GM03348 (cell line): ENCODE results near the gene NHERF2.

Experiments used
- DNase-seq: peaks from one replicate; pipeline ENCODE4 v3.0.0; 2012; ENCODE audit warnings: low spot score

Gene NHERF2

DNA sequence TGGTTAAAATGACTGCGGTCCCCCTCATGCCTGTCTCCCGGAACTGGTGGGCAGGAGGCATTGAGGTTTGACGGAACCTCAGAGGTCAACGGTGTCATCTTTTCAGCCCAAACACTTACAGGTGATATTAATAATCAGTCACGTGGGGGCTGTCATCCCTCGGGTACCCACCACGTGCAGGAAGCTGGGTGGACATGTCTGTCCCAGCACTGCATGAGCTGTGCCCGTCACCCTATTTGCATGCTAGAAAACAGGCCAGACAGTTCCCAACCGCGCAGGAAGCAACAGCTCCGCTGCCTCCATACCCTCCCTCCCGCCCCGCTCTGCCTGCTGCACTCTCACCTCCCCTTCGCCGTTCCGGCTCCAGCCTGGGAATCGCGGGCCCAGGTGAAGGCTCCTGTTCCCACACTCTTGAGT is 35.6 kb upstream of the NHERF2 start:
- no peak for DNase-seq

DNA sequence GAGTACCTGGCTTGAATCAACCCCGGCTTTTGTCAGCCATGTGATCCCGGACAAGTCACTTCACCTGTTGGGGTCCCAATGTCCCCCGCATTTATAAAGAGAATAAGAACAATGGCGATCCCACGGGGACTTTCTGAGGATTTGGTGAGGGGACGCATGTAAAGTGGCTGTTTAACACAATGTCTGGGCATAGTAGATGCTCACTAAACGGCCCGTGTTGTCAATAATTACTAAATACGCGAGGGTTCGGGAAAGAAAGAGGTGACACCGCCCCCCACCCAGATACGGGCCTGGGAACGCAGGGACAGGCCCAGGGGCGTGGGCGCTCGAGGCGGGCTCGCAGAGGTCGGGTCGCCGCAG is 35.1 kb upstream of the NHERF2 start:
- no peak for DNase-seq

DNA sequence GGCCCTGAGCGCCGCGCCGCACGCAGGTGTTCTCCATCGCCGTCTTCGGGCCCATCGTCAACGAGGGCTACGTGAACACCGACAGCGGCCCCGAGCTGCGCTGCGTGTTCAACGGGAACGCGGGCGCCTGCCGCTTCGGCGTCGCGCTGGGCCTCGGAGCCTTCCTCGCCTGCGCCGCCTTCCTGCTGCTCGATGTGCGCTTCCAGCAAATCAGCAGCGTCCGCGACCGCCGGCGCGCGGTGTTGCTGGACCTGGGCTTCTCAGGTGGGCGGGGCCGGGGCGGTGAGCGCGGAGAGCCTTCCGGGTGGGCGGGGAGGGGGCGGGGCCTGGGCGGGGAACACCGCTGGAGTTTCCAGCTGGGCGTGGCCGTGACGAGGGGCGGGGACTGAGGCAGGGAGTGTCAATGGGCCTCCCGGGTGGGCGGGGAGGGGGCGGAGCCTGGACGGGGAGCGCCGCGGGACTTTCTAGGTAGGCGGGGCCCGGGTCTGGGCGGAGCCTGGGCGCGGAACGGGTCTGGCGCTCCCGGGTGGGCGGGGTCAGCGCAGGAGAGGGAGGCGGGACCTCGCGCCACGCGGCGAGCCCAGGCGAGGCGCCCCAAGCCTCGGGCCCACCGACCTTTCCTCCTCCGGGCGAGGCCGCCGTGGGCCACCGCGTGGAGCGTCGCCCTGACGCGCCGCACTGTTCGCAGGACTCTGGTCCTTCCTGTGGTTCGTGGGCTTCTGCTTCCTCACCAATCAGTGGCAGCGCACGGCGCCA is 34.6 kb upstream of the NHERF2 start:
- peak; percentile 97 for DNase-seq

DNA sequence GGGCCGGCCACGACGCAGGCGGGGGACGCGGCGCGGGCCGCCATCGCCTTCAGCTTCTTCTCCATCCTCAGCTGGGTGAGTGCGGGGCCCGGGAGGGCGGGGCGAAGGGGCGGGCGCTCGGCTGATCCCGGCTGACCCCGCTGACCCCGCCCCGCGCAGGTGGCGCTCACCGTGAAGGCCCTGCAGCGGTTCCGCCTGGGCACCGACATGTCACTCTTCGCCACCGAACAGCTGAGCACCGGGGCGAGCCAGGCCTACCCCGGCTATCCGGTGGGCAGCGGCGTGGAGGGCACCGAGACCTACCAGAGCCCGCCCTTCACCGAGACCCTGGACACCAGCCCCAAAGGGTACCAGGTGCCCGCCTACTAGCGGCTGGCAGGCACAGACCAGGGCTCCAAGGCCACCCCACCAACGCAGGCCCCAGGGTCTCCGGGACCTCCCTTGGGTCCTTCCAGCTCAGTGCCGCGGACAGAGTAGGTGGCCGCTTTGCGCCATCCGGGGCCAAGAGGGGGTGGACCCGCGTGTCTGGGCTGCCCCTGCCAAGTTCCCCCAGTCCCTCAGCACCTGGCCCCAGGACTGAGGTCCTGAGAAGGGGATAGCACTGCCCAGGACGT is 33.9 kb upstream of the NHERF2 start:
- no peak for DNase-seq

DNA sequence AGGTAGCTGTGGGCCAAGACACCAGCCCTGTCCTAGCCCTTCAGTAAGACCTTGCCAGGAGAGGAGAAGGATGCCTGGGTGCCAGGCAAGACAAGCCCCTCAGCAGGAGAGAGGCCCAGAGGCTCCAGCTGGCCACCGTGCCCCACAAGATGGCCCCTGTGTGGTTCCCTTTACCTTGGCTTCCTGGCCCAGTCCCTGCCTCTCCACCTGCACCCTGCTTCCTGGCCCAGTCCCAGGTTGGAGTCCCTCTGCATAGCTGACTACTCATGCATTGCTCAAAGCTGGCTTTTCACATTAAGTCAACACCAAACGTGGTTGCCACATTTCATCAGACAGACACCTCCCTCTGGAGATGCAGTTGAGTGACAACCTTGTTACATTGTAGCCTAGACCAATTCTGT is 33.0 kb upstream of the NHERF2 start:
- DNase-seq = no peak

DNA sequence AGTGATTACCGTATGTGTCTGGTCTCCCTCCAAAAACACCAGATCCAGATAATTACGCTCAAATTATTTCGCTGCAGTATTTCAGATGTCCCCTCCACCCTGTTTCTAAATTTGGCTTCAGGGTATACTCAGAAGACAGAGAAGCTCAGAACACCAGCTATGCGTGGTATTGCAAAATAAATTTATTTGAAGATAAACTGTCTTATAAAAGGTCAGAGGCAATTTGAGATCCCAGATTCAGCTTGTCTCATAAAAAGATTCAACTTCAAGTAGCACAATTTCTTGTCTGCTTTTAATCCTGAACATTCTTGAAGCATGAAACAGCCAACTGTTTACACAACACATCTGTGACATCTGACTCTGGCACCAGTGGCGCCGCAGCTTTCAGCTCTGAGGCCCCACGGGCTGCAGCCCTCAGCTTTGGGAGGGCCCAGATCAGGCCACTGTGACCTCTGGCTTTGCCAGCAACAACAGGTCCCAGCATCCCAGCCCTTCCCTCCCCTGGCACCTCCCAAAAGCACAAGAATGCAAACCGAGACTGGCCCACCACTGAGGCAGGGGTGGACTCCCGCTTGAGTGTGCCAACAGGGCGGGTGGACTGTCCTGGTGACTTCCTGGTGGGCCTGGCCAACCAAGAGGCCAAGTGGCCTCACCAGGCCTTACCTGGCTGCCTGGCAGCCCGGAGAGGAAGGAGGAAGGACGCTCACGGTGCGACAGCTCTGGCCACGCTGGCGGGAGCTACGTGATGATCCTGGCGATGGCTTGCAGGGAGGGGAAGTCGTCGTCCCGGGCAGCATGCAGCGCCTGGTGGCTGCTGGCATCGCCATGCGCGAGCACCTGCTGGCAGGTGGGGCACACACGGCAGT is 29.0 kb upstream of the NHERF2 start:
- peak; percentile 49 for DNase-seq

DNA sequence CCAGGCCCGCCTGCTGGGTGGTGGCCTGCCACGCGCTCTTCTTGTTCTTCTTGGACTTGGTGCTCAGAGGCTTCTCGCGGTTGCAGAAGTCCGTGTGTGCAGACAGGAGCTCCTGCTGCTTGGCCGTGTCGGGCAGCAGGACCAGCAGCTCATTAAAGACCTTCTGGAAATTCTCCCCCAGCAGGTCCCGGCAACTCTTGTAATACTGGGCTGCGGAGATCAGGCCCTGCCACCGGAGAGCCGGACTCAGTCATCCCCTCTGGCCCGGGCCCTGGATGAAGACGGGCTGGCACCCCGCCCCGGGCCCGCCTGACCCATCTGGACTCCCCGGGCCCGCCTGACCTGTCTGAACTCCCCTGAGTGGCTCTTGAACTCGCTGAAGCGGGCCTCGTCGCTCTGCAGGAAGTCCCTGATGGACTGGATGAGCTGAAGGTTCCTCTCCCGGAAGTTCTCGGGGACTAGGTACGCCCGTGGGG is 28.3 kb upstream of the NHERF2 start:
- DNase-seq = no peak

DNA sequence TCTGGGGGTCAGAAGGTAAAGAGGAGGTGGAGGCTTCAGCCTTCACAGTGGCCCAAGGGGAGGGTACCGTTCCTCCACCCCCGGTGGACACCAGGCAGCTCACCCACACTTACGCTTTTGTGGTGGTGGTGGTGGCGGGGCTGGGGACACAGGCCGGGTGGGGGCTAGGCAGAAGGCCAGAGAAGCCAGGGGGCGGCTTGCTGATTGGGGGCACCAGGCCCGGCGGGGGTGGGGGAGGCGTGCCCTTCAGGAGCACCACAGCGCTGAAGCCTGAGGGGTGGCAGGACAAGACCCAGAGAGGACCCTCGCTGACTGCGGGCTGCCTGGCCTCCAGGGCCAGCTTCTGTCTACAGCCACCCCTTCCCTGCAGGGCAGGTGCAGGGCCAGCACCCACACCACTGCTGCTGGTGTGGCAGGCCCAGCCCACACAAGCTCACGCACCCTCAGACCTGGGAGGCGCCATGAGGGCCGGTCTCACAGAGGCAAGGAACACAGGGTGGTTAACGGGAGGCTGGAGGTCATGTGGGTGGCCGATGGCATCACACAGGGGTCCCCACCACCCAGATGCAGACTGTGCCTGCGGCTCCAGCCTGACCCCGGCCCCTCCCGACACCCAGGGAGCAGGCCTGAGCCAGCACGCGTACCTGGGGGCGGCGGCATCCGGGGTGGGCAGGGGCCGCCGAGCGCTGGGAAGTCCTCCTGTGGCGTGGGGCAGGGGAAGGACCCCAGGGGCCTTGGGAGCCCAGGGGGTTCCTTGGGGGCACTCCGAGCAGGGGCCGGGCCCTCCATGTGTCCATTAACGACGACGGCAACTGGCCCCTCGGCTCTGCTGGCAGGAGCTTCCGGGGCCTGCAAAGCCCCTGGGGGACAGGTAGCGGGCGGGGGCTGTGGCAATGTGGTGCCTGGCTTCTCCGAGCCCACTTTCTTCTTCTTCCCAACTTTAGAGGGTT is 27.6 kb upstream of the NHERF2 start:
- no peak for DNase-seq

DNA sequence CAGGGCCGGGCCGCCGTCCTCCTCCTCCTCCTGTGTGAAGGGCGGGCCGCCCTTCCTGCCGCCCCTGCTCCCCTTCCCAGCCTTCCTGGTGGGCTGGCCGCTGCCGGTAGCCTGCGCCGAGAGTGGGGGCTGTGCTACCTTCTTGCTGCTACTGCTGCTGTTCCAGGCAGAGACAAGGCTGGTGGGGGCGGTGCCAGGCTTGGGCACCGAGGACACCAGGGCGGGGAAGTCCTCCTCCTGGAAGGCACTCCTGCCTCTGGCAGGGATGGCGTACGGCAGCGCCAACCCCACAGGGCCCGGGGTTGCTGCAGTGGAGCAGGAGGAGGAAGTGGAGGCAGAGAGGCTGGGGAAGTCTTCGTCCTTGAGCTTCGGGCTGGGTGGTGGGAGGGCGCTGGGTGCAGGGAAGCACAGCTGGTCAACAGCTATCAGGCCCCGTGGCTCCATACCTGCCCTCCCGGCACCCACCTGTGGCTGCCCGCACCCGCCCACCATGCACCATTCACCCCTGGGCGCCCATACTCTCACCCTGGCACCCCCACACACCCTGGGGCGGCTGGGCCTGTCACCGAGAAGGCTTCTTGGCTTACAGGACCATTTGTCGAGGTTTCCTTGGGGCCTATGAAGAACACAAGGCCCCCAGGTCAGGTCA is 26.7 kb upstream of the NHERF2 start:
- no peak for DNase-seq

DNA sequence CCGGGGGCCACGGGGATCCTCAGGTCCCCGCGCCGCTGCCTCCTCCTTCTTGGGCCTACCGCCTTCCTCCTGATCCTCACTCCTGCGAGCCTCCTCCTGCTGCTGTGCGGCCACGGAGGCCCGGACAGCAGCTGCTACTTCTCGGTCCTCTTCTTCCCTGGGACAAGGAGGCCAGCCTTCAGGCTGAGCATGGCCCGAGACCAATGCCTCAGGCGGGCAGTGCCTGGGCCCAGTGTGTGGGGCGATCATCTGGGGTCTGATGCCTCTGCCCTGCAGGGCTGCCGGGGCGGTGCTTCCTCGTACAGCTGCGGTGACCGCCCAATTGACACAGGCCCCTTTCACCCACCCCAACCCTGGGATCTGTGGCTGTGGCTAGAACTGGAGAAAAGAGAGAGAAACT is 25.7 kb upstream of the NHERF2 start:
- no peak for DNase-seq

DNA sequence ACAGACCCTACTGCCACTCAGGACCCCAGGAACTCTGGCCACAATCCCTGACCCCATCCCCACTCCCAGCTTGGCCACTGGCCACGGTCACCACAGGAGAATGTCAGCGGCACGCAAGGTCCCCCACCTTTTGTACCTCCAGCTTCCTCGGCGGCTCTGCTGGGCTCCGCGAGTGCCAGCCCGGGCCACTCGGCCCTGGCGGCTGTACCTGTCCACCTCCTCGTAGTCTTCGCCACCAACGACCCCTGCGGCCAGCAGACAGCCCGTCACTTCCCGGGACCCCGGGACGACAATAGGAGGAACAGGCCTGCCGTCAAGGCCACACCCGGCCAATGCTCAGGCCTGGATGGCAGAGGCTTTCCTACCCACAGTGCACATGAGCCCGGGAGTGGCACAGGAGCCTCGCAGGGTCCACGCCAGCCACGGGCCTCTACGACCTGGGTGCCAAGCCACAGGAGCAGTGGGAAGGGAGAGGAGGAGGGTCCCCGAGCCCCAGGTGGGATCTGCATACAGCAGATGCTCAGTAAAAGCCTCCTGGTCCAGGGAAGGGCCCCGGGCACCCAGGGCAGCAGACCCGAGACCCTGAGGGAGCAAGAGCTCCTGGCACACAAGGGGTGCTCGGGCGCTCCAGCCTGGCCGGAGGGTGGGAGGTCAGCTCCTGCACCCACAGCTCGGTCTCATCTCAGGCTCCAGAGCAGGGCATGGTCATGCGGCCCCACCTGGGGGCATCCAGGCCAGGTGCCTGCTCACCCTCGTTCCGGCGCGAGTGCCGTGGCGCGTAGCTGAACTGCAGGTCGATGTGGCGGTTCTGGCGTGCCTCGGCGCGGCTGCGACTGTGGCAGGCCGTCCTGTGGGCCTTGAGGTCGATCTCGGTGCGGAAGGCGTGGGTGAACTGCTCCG is 25.0 kb upstream of the NHERF2 start:
- no peak for DNase-seq

DNA sequence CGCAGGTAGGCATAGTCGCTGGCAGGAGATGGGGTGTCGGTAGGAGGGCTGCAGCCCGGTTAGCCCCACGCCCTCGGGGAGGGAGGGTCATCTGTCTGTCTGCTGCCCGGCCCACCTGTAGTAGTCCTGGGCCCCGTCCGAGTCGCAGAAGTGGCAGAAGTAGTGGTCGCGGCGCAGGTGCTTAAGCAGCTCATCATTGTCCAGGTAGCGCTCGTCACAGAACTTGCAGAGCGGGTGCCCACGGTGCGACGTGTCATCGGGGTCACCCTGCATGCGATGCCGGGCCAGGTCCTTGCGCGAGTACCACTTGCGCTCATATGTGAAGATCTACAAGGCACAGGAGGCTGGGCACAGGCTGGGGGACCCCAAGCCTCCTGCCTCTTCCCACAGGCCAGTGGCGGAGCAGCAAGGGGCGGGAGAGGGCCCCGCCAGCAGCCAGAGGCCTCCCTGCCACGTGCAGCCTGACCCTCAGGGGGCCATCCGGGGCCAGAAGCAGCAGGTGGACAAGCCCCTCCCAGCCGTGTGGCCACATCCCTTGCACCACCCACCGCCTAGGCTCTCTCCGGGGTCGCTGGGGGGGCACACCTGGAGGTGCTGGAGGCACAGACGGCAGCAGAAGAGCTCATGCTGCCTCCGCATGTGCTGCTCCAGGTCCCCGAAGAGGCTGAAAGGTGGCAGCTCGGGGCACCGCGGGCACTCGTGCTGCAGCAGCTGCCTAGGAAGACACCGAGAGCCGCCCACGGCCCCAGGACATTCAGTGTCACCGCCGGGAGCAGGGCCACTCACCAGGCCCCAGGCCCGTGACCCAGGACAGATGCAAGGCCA is 24.1 kb upstream of the NHERF2 start:
- DNase-seq = no peak

DNA sequence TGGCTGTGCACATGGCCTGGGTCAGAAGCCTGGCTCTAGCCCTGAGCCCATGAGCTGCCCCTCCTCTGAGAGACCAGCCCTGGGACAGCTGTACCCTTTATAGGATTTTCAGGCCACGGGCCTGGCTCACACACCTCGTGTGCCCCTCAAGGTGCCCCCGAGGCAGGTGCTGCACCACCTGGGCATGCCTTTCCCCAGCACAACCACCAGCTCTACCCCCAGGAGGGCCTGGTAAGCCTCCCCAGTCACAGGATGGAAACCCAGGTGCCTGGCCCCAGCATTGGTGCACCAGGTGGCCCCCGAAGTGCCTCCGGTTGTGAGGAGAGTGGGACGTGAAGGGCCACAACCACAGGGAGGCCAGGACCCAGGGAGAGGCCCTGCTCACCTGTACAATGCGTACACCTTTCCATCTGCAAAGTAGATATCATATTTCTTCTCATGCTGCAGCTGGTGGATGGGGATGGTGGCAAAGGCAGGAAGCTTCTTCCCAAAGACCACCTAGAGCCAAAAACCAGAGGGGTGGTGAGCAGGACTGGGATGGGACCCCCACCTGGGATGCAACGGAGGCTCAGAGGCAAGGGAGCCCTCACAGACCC is 23.4 kb upstream of the NHERF2 start:
- DNase-seq = no peak

DNA sequence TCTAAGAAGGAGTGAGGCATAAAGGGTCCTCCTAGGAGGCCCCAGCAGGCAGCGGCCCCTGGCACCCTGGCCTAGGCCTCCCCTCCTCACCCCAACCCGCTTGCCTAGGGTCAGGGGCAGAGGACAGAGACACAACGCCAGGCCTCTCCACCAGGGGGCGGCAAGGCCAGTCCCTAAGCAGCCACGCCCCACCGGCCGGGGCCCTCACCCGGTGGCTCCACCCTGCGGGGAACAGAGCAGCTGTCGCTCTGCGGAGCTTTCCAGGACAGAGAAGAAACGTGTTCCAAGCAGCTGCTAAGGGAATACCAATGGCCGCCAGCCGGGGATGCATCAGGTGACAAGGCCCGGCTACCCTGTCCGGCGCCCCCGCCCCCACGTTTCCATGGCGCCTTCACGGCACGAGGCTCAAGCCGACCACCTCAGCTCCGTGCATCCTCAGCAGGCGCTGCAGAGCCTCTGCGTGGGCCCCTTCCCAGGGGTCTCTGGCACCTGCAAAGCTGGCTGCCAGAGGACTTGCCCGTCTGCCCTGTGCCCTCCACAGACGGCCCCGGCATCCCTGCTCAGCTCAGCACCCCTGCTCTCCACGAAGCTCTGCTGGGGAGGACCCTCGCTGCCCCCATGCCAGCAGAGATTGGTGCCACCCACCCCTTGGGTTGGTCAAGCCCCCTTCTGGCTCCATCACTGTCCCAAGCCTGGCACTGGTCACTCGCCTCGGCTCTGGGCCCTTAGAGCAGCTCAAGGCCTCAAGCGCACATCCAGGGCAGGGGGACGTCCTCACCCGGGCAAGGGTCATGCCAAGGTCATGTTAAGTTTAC is 22.7 kb upstream of the NHERF2 start:
- DNase-seq = peak; percentile 94

DNA sequence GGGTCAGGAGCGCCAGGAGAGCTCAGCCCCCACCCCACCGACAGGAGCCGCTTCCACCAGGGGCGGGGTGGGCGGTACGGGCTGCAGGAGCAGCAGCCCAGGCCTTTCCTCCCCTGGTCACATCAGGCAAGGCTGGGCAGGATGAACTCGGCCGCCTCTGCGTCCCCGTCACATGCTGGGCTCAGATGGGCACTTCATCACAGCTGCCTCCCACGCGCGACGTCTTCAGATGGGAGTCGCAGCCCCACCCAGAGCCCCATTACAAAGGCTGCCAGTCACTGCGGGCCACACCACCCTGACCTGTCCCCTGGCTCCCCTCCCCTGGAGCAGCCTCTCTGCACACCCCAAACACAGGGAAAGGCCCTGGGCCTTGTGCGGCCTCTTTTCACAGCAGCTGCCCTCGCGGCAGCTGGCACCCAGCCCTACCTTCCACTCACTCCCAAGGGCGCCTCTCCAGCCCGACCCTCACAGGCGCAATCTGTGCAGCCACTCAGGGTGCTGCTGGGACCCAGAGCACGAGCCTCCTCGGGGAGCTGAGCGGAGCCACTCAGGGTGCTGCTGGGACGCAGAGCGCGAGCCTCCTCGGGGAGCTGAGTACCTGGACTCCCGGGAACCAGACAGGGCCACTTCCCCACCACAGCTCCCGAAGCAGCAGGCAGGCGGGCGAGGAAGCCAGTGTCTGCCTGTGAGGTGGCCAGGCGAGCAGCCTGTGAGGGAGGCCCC is 21.7 kb upstream of the NHERF2 start:
- DNase-seq = no peak

DNA sequence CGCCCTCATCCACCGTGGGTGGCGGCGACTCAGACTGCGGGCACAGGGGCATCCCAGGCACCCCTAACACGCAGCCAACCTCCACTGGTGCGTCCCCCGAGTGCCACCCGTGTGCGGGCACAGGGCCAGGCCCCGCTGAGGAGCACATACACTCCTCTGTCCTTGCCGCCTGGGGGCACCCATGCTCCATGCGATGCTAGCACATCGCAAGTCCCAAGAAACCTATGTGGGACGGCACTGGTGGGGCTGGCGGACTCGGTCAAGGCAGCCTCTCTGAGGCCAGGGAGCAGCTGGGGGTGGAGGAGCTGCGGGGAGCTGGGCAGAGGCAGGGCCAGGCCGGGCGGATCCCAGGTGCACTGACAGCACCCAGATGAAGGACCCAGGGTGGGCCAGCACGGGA is 21.1 kb upstream of the NHERF2 start:
- no peak for DNase-seq

DNA sequence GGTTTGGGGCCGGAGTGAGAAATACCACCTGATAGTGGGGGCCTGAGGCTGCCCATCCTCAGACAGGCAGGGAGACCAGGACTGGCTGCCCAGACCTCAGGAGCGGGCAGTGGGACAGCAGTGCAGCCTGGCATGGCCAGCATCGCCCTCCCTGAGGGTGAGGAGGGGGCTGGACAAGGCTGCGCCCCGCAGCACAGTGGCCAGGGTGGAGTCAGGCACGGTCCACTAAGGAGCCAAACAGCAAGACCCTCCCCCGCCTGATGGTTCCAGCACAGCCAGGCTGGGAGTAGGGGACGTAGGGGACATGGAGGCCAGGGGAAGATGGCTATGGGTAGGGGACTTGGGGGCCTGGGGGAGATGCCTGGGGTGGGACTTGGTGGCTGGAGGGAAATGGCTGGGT is 20.4 kb upstream of the NHERF2 start:
- no peak for DNase-seq
